Mesodermal cell (in vitro differentiated cells): ENCODE data around the gene DENND4B.
A peak's percentile ranks its signal among the peaks of the same experiment; 100 is the strongest.
"Not testable (repeated sequence)": the region's sequence is repeated elsewhere in the genome, so short reads cannot be mapped to it uniquely, and the experiment has no call there.

ENCODE experiments used
- H3K27ac ChIP-seq: 2 replicates; pipeline ENCODE4 v1.7.0; 2013; ENCODE audit warnings: mild to moderate bottlenecking, low read depth, low read length, moderate library complexity; ENCODE audit not compliant: severe bottlenecking
- H3K36me3 ChIP-seq: 2 replicates; pipeline ENCODE4 v1.7.1; 2013; ENCODE audit warnings: mild to moderate bottlenecking, low read length, moderate library complexity; ENCODE audit not compliant: control insufficient read depth, insufficient read depth
- H3K4me1 ChIP-seq: one replicate; pipeline ENCODE4 v1.7.1; 2013; ENCODE audit warnings: mild to moderate bottlenecking, low read length; ENCODE audit not compliant: insufficient read depth, control insufficient read depth, poor library complexity, severe bottlenecking
- H3K4me3 ChIP-seq: 2 replicates; pipeline ENCODE4 v1.7.0; 2013; ENCODE audit warnings: low read length, control low read depth, mild to moderate bottlenecking; ENCODE audit not compliant: insufficient read depth, poor library complexity, severe bottlenecking; ENCODE audit errors: extremely low read depth
- H3K9me3 ChIP-seq: 2 replicates; pipeline ENCODE4 v1.7.1; 2013; ENCODE audit warnings: mild to moderate bottlenecking, low read length, moderate library complexity; ENCODE audit not compliant: control insufficient read depth
- WGBS, 2 experiments: methylation state at CpG; one replicate each; pipeline ENCODE4 v1.1.5; 2013; ENCODE audit warnings: missing lambda C conversion rate in 2 of 2; ENCODE audit not compliant: insufficient coverage in 2 of 2; 5-methylcytosine and 5-hydroxymethylcytosine counted together

The DENND4B gene

GRCh38 chr1:153903841-153904455, 42.6 kb downstream of the DENND4B start:
- peaks cover 3% of the 10 kb centered on the region for H3K4me1 ChIP-seq
- no peak overlapping the region for H3K27ac ChIP-seq
- H3K9me3 ChIP-seq, result no peaks in the 10 kb centered on the region
- no peak overlapping the region for H3K4me3 ChIP-seq
- 97 to 98% methylated on average over 13 of the region's 14 CpGs for WGBS, 2 experiments
- H3K36me3 ChIP-seq, result peaks cover 46% of the 10 kb centered on the region

GRCh38 chr1:153899509-153899908, 47.0 kb downstream of the DENND4B start:
- H3K4me1 ChIP-seq, result no peaks in the 10 kb centered on the region
- WGBS, 2 experiments, result 95% methylated on average over 2 of the region's 6 CpGs; no CpG with 5 or more reads in 1 of the 2 experiments
- H3K9me3 ChIP-seq, result no peaks in the 10 kb centered on the region
- peaks cover 50% of the 10 kb centered on the region for H3K36me3 ChIP-seq
- no peak overlapping the region for H3K4me3 ChIP-seq
- H3K27ac ChIP-seq, result no peak overlapping the region

GRCh38 chr1:153895866-153896265, 50.7 kb downstream of the DENND4B start:
- not testable (repeated sequence) for H3K4me1 ChIP-seq, H3K4me3 ChIP-seq, H3K27ac ChIP-seq, H3K9me3 ChIP-seq
- peaks cover 61% of the 10 kb centered on the region for H3K36me3 ChIP-seq
- no CpG with 5 or more reads among the region's 1 CpG for WGBS, 2 experiments

- WGBS, 2 experiments, result 87 to 97% methylated on average over 3 to 6 of the region's 7 CpGs
- H3K36me3 ChIP-seq, result peaks cover 43% of the 10 kb centered on the region
- H3K27ac ChIP-seq, H3K4me3 ChIP-seq, H3K9me3 ChIP-seq, H3K4me1 ChIP-seq: not testable (repeated sequence)
Observed at GRCh38 chr1:153891042-153891441, 55.5 kb downstream of the DENND4B start.

GRCh38 chr1:153888533-153888932, 58.0 kb downstream of the DENND4B start:
- 91 to 100% methylated on average over 3 of the region's 3 CpGs for WGBS, 2 experiments
- H3K4me1 ChIP-seq, result no peaks in the 10 kb centered on the region

GRCh38 chr1:153886127-153886526, 60.4 kb downstream of the DENND4B start:
- H3K9me3 ChIP-seq, result no peaks in the 10 kb centered on the region
- H3K4me1 ChIP-seq, result peaks cover 6% of the 10 kb centered on the region
- peaks cover 20% of the 10 kb centered on the region for H3K36me3 ChIP-seq
- no peak overlapping the region for H3K27ac ChIP-seq
- no peak overlapping the region for H3K4me3 ChIP-seq
- 83 to 100% methylated on average over 1 of the region's 3 CpGs for WGBS, 2 experiments

More at GRCh38 chr1:153888533-153888932, 58.0 kb downstream of the DENND4B start:
- Histone ChIP-seq H3K36me3 (peaks cover 33% of the 10 kb centered on the region), H3K27ac (no peak overlapping the region), H3K9me3 (no peaks in the 10 kb centered on the region), H3K4me3 (no peak overlapping the region)

- no peaks in the 10 kb centered on the region for H3K9me3 ChIP-seq
- H3K4me3 ChIP-seq, result no peak overlapping the region
- 95% methylated on average over 2 to 3 of the region's 4 CpGs for WGBS, 2 experiments
- peaks cover 13% of the 10 kb centered on the region for H3K36me3 ChIP-seq
- peaks cover 9% of the 10 kb centered on the region for H3K4me1 ChIP-seq
- H3K27ac ChIP-seq, result no peak overlapping the region
Observed at GRCh38 chr1:153883223-153883622, 63.3 kb downstream of the DENND4B start.

GRCh38 chr1:153882296-153882912, 64.1 kb downstream of the DENND4B start:
- no peaks in the 10 kb centered on the region for H3K9me3 ChIP-seq
- no peak overlapping the region for H3K4me3 ChIP-seq
- peak overlapping the region; percentile 69 for H3K27ac ChIP-seq
- H3K4me1 ChIP-seq, result peaks cover 9% of the 10 kb centered on the region
- H3K36me3 ChIP-seq, result peaks cover 11% of the 10 kb centered on the region
- WGBS, 2 experiments, result 75 to 83% methylated on average over 1 to 3 of the region's 3 CpGs

- Histone ChIP-seq H3K9me3 (no peaks in the 10 kb centered on the region), H3K4me1 (peaks cover 9% of the 10 kb centered on the region), H3K4me3 (no peak overlapping the region), H3K27ac (peak overlapping the region; percentile 69), H3K36me3 (peaks cover 5% of the 10 kb centered on the region)
- WGBS, 2 experiments, result 73 to 79% methylated on average over 4 of the region's 9 CpGs
Observed at GRCh38 chr1:153881751-153882150, 64.8 kb downstream of the DENND4B start.

GRCh38 chr1:153880962-153881361, 65.6 kb downstream of the DENND4B start:
- WGBS, 2 experiments, result 89 to 95% methylated on average over 1 to 5 of the region's 5 CpGs
- Histone ChIP-seq H3K27ac (peak overlapping the region; percentile 69), H3K4me3 (no peak overlapping the region), H3K9me3 (no peaks in the 10 kb centered on the region), H3K4me1 (peaks cover 9% of the 10 kb centered on the region), H3K36me3 (peaks cover 4% of the 10 kb centered on the region)

GRCh38 chr1:153880024-153880423, 66.5 kb downstream of the DENND4B start:
- WGBS, 2 experiments, result 97 to 98% methylated on average over 5 to 6 of the region's 9 CpGs
- Histone ChIP-seq H3K9me3 (no peaks in the 10 kb centered on the region), H3K4me3 (no peak overlapping the region), H3K27ac (no peak overlapping the region), H3K4me1 (peaks cover 9% of the 10 kb centered on the region), H3K36me3 (peaks cover 9% of the 10 kb centered on the region)
